Thyroid gland (tissue), 4 donors: ENCODE data around the gene DYRK1A. TPM values are rescaled to one million over a fixed set of nuclear protein-coding genes. Genes with fewer than 3 reads are reported as not detected.

Source experiments
- DNase-seq, 2 donors: peaks; one replicate each; pipeline ENCODE4 v3.0.0-alpha.2; 2019
- H3K27ac ChIP-seq, 3 donors: fragments of 200-600 bp; sonication (generic); 1 replicate in 2 of 3; 2 replicates in 1 of 3; pipeline ENCODE4 v1.5.1; 2016 to 2019; ENCODE audit warnings: mild to moderate bottlenecking in 1 of 3, moderate library complexity in 1 of 3
- H3K27me3 ChIP-seq: fragments of 200-600 bp; sonication (generic); one replicate; pipeline ENCODE4 v1.5.1; 2019
- H3K36me3 ChIP-seq, 2 donors: fragments of 200-600 bp; sonication (generic); one replicate each; pipeline ENCODE4 v1.5.1; 2016 to 2019
- H3K4me1 ChIP-seq, 2 donors: fragments of 200-600 bp; sonication (generic); one replicate each; pipeline ENCODE4 v1.5.1; 2017 to 2019
- H3K4me3 ChIP-seq, 3 donors: fragments of 200-600 bp; sonication (generic); replicated peaks in 1 of 3; 1 replicate in 2 of 3; 2 replicates in 1 of 3; pipeline ENCODE4 v1.5.1; 2016; ENCODE audit warnings: mild to moderate bottlenecking in 1 of 3
- H3K9me3 ChIP-seq: fragments of 200-600 bp; sonication (generic); one replicate; pipeline ENCODE4 v1.5.1; 2017
- POLR2A ChIP-seq, 2 donors: fragments of 450-650 bp; IDR thresholded peaks; one replicate each; pipeline ENCODE4 v1.6.1; 2017; ENCODE audit warnings: antibody characterized with exemption in 2 of 2, mild to moderate bottlenecking in 2 of 2, moderate library complexity in 1 of 2
- WGBS, 2 donors: methylation state at CpG; one replicate each; pipeline ENCODE4 v1.1.5; 2017; 5-methylcytosine and 5-hydroxymethylcytosine counted together
- intact Hi-C: fragments of 100-400 bp; cut with DNase I; formaldehyde crosslinking; loops from one replicate; pipeline ENCODE4 v1.15.1; 2023
- total RNA-seq, 4 donors: library from RNA; depleted of rRNA; stranded (reverse); fragments of >200 nt; gene quantifications; one replicate each; pipeline ENCODE4 v1.2.3, GENCODE V29; 2016
- TF ChIP-seq, protein P1 (sequence below), 6 experiments: fragments of 200-600 bp in 3 of 6; fragments of 450-650 bp in 3 of 6; sonication (generic) in 3 of 6; IDR thresholded peaks; one replicate each; pipeline ENCODE4 v1.5.1; 2016 to 2019; ENCODE audit warnings: antibody characterized with exemption in 6 of 6, mild to moderate bottlenecking in 2 of 6, inconsistent platforms in 1 of 6, moderate library complexity in 1 of 6

The DYRK1A gene
- total RNA-seq, 4 donors from 2014 or later: 104 to 299 (median 116) TPM

DNA sequence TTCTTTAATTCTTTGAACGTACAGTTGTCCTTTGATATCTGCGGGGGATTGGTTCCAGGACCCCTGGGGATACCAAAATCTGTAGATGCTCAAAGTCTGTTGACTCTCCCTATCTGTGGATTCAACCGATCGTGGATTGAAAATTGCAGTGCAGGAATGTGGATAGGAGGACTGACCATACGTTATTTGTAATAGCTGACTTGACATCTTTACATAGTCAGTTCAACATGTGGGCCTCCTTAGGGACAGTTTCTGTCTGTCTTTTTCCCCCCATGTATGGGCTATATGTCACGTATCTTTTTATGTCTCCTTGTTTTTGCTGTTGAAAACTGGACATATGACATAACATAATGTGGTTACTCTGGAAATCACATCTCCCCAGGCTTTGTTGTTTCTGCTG is 204.9 kb downstream of the DYRK1A start:
- 82 to 84% methylated on average over 6 of the region's 6 CpGs for WGBS, 2 donors
- Histone ChIP-seq H3K27me3 (no peaks in the 10 kb centered on the region), H3K27ac (no peak overlapping the region), H3K4me3 (no peak overlapping the region), H3K36me3 (no peaks in the 10 kb centered on the region), H3K9me3 (no peaks in the 10 kb centered on the region), H3K4me1 (no peaks in the 10 kb centered on the region)
- intact Hi-C loops: no loop called here
- no peak for TF ChIP-seq POLR2A (IDR thresholded peaks at IDR 0.05)
- TF ChIP-seq, protein P1, sequence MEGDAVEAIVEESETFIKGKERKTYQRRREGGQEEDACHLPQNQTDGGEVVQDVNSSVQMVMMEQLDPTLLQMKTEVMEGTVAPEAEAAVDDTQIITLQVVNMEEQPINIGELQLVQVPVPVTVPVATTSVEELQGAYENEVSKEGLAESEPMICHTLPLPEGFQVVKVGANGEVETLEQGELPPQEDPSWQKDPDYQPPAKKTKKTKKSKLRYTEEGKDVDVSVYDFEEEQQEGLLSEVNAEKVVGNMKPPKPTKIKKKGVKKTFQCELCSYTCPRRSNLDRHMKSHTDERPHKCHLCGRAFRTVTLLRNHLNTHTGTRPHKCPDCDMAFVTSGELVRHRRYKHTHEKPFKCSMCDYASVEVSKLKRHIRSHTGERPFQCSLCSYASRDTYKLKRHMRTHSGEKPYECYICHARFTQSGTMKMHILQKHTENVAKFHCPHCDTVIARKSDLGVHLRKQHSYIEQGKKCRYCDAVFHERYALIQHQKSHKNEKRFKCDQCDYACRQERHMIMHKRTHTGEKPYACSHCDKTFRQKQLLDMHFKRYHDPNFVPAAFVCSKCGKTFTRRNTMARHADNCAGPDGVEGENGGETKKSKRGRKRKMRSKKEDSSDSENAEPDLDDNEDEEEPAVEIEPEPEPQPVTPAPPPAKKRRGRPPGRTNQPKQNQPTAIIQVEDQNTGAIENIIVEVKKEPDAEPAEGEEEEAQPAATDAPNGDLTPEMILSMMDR (IDR thresholded peaks at IDR 0.05): no peak
- DNase-seq: no peak

DNA sequence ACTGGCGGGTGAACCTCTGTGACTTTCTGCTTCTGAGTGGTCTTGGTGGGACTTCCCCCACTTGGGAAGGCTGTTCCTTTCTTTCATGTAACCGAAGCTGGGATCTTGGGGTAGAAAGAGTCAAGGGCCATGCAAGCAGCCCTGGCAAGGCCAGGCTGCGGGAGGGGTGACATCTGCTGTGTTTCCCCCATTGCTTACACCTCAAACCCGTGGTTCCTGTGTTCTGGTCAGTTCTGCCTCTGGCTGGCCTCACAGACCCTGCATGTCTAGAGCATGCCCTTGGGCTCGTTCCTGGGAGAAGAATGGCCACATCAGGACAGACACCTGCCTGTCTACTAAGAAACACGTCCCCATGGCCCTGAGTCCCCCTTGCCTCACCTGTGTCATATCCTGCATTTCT is 207.7 kb downstream of the DYRK1A start:
- Histone ChIP-seq H3K27me3 (no peaks in the 10 kb centered on the region), H3K9me3 (no peaks in the 10 kb centered on the region), H3K36me3 (no peaks in the 10 kb centered on the region), H3K4me3 (no peak overlapping the region), H3K4me1 (no peaks in the 10 kb centered on the region), H3K27ac (no peak overlapping the region)
- TF ChIP-seq, protein P1 (IDR thresholded peaks at IDR 0.05): no peak
- no peak for TF ChIP-seq POLR2A (IDR thresholded peaks at IDR 0.05)
- DNase-seq: no peak
- WGBS, 2 donors: 91 to 98% methylated on average over 6 of the region's 6 CpGs
- intact Hi-C loops: no loop called here

DNA sequence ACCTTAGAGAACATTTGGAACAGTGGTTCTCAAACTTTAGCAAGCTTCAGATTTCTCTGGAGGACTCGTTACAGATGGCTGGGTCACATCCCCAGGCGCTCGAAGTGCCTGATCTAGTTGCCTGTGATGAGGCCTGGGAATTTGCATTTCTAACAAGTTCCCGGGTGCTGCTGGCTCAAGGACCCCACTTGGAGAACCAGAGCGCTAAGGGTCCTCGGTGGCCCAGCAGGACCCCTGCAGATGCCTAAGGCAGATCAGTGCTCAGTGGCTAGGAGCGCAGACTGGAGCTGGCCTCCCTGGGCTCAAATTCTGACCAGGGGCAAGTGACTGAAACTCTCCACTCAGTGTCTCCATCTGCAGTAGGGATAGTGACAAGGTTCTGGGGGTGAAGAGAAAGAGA is 208.2 kb downstream of the DYRK1A start:
- no peak for TF ChIP-seq POLR2A (IDR thresholded peaks at IDR 0.05)
- TF ChIP-seq, protein P1 (IDR thresholded peaks at IDR 0.05): no peak

DNA sequence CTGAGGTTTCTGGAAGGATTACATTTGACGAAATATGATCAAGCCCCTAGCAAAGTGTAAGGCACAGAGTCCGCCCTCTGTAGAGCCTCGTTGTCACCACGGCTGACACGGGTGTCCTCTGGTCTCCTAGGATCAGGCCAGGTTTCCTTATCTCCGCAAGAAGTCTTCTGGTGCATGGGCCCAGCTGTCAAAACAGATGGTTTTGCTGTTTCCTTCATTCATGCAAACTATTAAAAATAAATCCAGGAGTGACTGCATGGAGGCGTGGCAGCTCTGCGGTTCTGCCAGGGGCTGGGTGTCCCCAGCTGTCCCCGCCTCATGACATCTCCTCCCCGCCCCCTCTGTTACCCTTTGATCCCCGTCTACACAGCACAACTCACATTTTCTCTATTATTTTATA is 209.0 kb downstream of the DYRK1A start:
- DNase-seq: no peak
- intact Hi-C loops: no loop called here
- WGBS, 2 donors: 96 to 97% methylated on average over 7 to 11 of the region's 11 CpGs
- H3K27ac ChIP-seq: no peak overlapping the region
- no peaks in the 10 kb centered on the region for H3K4me1 ChIP-seq
- no peaks in the 10 kb centered on the region for H3K36me3 ChIP-seq
- no peaks in the 10 kb centered on the region for H3K27me3 ChIP-seq
- TF ChIP-seq, protein P1 (IDR thresholded peaks at IDR 0.05): no peak
- no peak for TF ChIP-seq POLR2A (IDR thresholded peaks at IDR 0.05)
- no peaks in the 10 kb centered on the region for H3K9me3 ChIP-seq
- no peak overlapping the region for H3K4me3 ChIP-seq

More for the DNA sequence above, 208.2 kb downstream of the DYRK1A start:
- no peak for DNase-seq
- H3K4me1 ChIP-seq: no peaks in the 10 kb centered on the region
- no peak overlapping the region for H3K4me3 ChIP-seq
- H3K27me3 ChIP-seq: no peaks in the 10 kb centered on the region
- 87% methylated on average over 3 to 5 of the region's 7 CpGs for WGBS, 2 donors
- intact Hi-C loops: no loop called here
- H3K27ac ChIP-seq: no peak overlapping the region
- no peaks in the 10 kb centered on the region for H3K9me3 ChIP-seq
- no peaks in the 10 kb centered on the region for H3K36me3 ChIP-seq

Other genes with a start within 250 kb of the DYRK1A start
- 10 to 100 TPM; 44.8 to 76.2 (median 62.0) TPM for gene VPS26C, start 99.4 kb upstream of the DYRK1A start, total RNA-seq